Mesenchymal stem cell (in vitro differentiated cells and primary cell): ENCODE results near the gene C1RL.

Source experiments
- DNase-seq: peaks from one replicate; pipeline ENCODE4 v3.0.0-alpha.2; 2013
- H2AFZ ChIP-seq: one replicate; pipeline ENCODE4 v1.6.1; 2013; ENCODE audit warnings: low read depth, mild to moderate bottlenecking, control low read depth, inconsistent platforms, low read length, moderate library complexity
- H2AK5ac ChIP-seq: 2 replicates; pipeline ENCODE4 v1.6.1; 2013; ENCODE audit warnings: low read length, moderate library complexity, mild to moderate bottlenecking, inconsistent platforms; ENCODE audit not compliant: severe bottlenecking
- H2BK120ac ChIP-seq: one replicate; pipeline ENCODE4 v1.6.1; 2013; ENCODE audit warnings: low read depth, mild to moderate bottlenecking, inconsistent platforms, low read length, moderate library complexity
- H2BK12ac ChIP-seq, 2 experiments: one replicate each; pipeline ENCODE4 v1.6.1; 2013; ENCODE audit warnings: inconsistent platforms in 2 of 2, low read length in 2 of 2, mild to moderate bottlenecking in 2 of 2, moderate library complexity in 2 of 2, control low read depth in 1 of 2
- H2BK15ac ChIP-seq: one replicate; pipeline ENCODE4 v1.6.1; 2013; ENCODE audit warnings: mild to moderate bottlenecking, low read depth, inconsistent platforms; ENCODE audit not compliant: poor library complexity, severe bottlenecking
- H2BK5ac ChIP-seq: 2 replicates; pipeline ENCODE4 v1.6.1; 2013; ENCODE audit warnings: low read depth, mild to moderate bottlenecking, low read length, control low read depth, inconsistent platforms; ENCODE audit not compliant: poor library complexity, severe bottlenecking
- H3K14ac ChIP-seq, 2 experiments: one replicate each; pipeline ENCODE4 v1.6.1; 2013; ENCODE audit warnings: inconsistent platforms in 2 of 2, low read length in 2 of 2, control low read depth in 1 of 2, mild to moderate bottlenecking in 1 of 2, moderate library complexity in 1 of 2
- H3K18ac ChIP-seq, 2 experiments: one replicate each; pipeline ENCODE4 v1.6.1; 2013; ENCODE audit warnings: inconsistent platforms in 2 of 2, low read length in 2 of 2, control low read depth in 1 of 2, low read depth in 1 of 2, mild to moderate bottlenecking in 1 of 2
- H3K23ac ChIP-seq, 2 experiments: one replicate each; pipeline ENCODE4 v1.6.1; 2013; ENCODE audit warnings: inconsistent platforms in 2 of 2, low read length in 2 of 2, mild to moderate bottlenecking in 2 of 2, moderate library complexity in 2 of 2, control low read depth in 1 of 2
- H3K27ac ChIP-seq: 2 replicates; pipeline ENCODE4 v1.5.1; 2013; ENCODE audit warnings: mild to moderate bottlenecking, moderate library complexity, low read length, control low read depth, inconsistent platforms; ENCODE audit not compliant: poor library complexity, severe bottlenecking
- H3K27me3 ChIP-seq, 2 experiments: 2 replicates each; pipeline versions ENCODE4 v1.6.1 to v1.7.0; 2013; ENCODE audit warnings: low read length in 2 of 2, mild to moderate bottlenecking in 2 of 2, moderate library complexity in 2 of 2, control low read depth in 1 of 2, inconsistent platforms in 1 of 2; ENCODE audit not compliant: control insufficient read depth in 1 of 2, insufficient read depth in 1 of 2
- H3K36me3 ChIP-seq, 2 experiments: 2 replicates each; pipeline versions ENCODE4 v1.6.1 to v1.7.0; 2013; ENCODE audit warnings: low read length in 2 of 2, control low read depth in 1 of 2, inconsistent platforms in 1 of 2, low read depth in 1 of 2, mild to moderate bottlenecking in 1 of 2; ENCODE audit not compliant: insufficient read depth in 2 of 2, control insufficient read depth in 1 of 2
- H3K4ac ChIP-seq, 2 experiments: one replicate each; pipeline ENCODE4 v1.6.1; 2013; ENCODE audit warnings: inconsistent platforms in 2 of 2, low read length in 2 of 2, mild to moderate bottlenecking in 2 of 2, moderate library complexity in 2 of 2, control low read depth in 1 of 2, low read depth in 1 of 2
- H3K4me1 ChIP-seq: 2 replicates; pipeline ENCODE4 v1.6.1; 2013; ENCODE audit warnings: low read depth, low read length, control low read depth; ENCODE audit not compliant: control insufficient read depth, insufficient read depth
- H3K4me2 ChIP-seq: 2 replicates; pipeline ENCODE4 v1.6.1; 2013; ENCODE audit warnings: low read length, mild to moderate bottlenecking, inconsistent platforms; ENCODE audit not compliant: poor library complexity, severe bottlenecking
- H3K4me3 ChIP-seq, 2 experiments: 2 replicates each; pipeline versions ENCODE4 v1.5.1 to v1.7.0; 2013; ENCODE audit warnings: low read length in 2 of 2, mild to moderate bottlenecking in 2 of 2, control low read depth in 1 of 2, low read depth in 1 of 2; ENCODE audit not compliant: insufficient read depth in 1 of 2
- H3K79me1 ChIP-seq: replicated peaks from 2 replicates; pipeline ENCODE4 v1.6.1; 2013; ENCODE audit warnings: mild to moderate bottlenecking, control low read depth, low read length, inconsistent platforms; ENCODE audit not compliant: poor library complexity, severe bottlenecking
- H3K9ac ChIP-seq: 2 replicates; pipeline ENCODE4 v1.7.0; 2013; ENCODE audit warnings: mild to moderate bottlenecking, low read length, moderate library complexity
- H3K9me3 ChIP-seq: 2 replicates; pipeline ENCODE4 v1.7.0; 2013; ENCODE audit warnings: mild to moderate bottlenecking, low read length; ENCODE audit not compliant: control insufficient read depth
- H4K8ac ChIP-seq: one replicate; pipeline ENCODE4 v1.6.1; 2013; ENCODE audit warnings: inconsistent platforms, mild to moderate bottlenecking, low read length, moderate library complexity
- H4K91ac ChIP-seq: one replicate; pipeline ENCODE4 v1.6.1; 2013; ENCODE audit warnings: mild to moderate bottlenecking, low read length, inconsistent platforms
- WGBS: methylation state at CpG from one replicate; pipeline ENCODE4 v1.1.7; 2013; ENCODE audit warnings: mixed read lengths; 5-methylcytosine and 5-hydroxymethylcytosine counted together

C1RL gene

DNA sequence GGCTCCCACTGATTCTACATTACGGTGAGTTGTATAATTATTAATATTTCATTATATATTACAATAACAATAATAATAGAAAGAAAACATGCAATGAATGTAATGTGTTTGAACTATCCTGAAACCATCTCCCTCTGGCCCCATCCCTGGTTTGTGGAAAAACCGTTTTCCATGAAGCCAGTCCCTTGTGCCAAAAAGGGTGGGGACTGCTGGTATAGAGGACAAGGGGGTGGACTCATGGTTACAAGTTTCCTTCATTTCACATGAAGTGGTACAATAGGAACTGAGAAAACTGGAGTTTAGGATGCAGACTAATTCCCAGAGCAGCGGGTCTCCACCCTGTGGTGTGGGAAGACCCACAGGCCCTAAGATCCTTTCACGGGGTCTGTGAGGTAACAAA is 3.0 kb upstream of the C1RL start:
- Histone ChIP-seq H3K4me3 (peak overlapping the region in 1 of 2 experiments; percentile 48), H3K4ac (no peak overlapping the region), H3K4me2 (no peak overlapping the region), H3K9ac (peak overlapping the region; percentile 75), H3K36me3 (peaks cover 26 to 32% of the 10 kb centered on the region in 2 experiments), H3K18ac (no peak overlapping the region), H3K27me3 (no peaks in the 10 kb centered on the region), H2AK5ac (no peak overlapping the region), H4K91ac (no peak overlapping the region), H2BK12ac (no peak overlapping the region), H3K4me1 (peaks cover 9% of the 10 kb centered on the region), H2AFZ (no peak overlapping the region), H2BK5ac (no peak overlapping the region), H3K23ac (no peak overlapping the region), H3K27ac (no peak overlapping the region), H3K79me1 (peaks cover 12% of the 10 kb centered on the region), H3K9me3 (no peaks in the 10 kb centered on the region), H3K14ac (no peak overlapping the region), H4K8ac (no peak overlapping the region), H2BK15ac (no peak overlapping the region), H2BK120ac (no peak overlapping the region)
- 81% methylated on average over 3 of the region's 4 CpGs for WGBS
- DNase-seq: no peak

DNA sequence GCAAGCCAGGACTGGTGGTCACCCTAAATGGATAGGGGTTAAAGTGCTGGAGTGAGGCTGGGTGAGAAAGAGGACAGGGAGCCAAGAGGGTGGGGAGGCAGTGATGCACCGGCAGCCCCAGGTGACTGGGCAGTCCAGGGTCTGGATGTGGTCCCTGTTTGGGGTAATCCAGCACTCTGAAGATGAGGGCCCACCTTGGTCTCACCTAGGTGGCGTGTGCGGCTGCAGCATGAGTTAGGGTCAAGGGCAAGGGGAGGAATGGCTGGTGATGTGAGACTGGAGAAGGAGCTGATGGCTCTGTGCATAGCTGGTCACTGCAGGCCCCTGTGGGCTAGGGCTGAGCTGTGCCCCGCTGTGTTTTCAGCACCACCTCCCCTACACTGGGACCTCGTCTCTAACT is 1.6 kb upstream of the C1RL start:
- no peaks in the 10 kb centered on the region for H3K27me3 ChIP-seq
- H3K79me1 ChIP-seq: peaks cover 13% of the 10 kb centered on the region
- H3K9me3 ChIP-seq: peaks cover 3% of the 10 kb centered on the region
- no peak overlapping the region for H3K18ac ChIP-seq
- no peak overlapping the region for H2BK5ac ChIP-seq
- H3K36me3 ChIP-seq: peaks cover 15 to 27% of the 10 kb centered on the region in 2 experiments
- WGBS: 91% methylated on average over 5 of the region's 5 CpGs
- no peak for DNase-seq
- H2AFZ ChIP-seq: no peak overlapping the region
- H4K8ac ChIP-seq: no peak overlapping the region
- H2AK5ac ChIP-seq: no peak overlapping the region
- H3K4me3 ChIP-seq: no peak overlapping the region
- peak overlapping the region; percentile 57 for H2BK15ac ChIP-seq
- H3K4ac ChIP-seq: peak overlapping the region in 1 of 2 experiments; percentile 46
- H4K91ac ChIP-seq: peak overlapping the region; percentile 84
- peaks cover 9% of the 10 kb centered on the region for H3K4me1 ChIP-seq
- H3K4me2 ChIP-seq: no peak overlapping the region
- H2BK120ac ChIP-seq: no peak overlapping the region
- H3K14ac ChIP-seq: no peak overlapping the region
- H3K9ac ChIP-seq: peak overlapping the region; percentile 21
- peak overlapping the region; percentile 57 to 70 for H2BK12ac ChIP-seq
- no peak overlapping the region for H3K27ac ChIP-seq
- H3K23ac ChIP-seq: no peak overlapping the region

DNA sequence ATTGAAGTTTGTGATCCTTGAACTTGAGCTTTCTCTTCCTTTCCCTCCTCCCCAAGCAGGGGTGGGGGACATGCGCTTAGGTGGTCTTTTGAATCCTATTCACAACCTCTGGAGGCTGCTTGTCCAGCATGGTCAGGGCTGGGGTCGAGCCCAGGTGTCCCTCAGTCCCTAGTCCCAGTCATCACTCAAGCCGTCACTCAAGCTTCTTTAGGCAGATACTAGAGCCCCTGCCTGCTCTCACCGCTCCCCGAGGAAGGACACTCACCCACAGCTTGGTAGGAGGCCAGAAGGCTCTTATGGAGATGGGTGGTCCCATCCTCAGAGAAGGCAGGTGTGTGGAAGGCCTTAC is 532 bp upstream of the C1RL start:
- Histone ChIP-seq H3K27me3 (no peaks in the 10 kb centered on the region), H2BK120ac (peak overlapping the region; percentile 12), H3K9ac (peak overlapping the region; percentile 90), H3K14ac (peak overlapping the region in 1 of 2 experiments; percentile 5), H2AFZ (no peak overlapping the region), H2BK15ac (no peak overlapping the region), H3K18ac (peak overlapping the region; percentile 9 to 63), H3K23ac (no peak overlapping the region), H2BK5ac (no peak overlapping the region), H4K91ac (peak overlapping the region; percentile 12), H3K4me2 (no peak overlapping the region), H3K9me3 (peaks cover 3% of the 10 kb centered on the region), H3K4me3 (peak overlapping the region in 1 of 2 experiments; percentile 87), H3K4ac (peak overlapping the region in 1 of 2 experiments; percentile 50), H2BK12ac (peak overlapping the region; percentile 37 to 78), H3K27ac (no peak overlapping the region), H3K36me3 (peaks cover 7 to 24% of the 10 kb centered on the region in 2 experiments), H3K79me1 (peaks cover 15% of the 10 kb centered on the region), H4K8ac (peak overlapping the region; percentile 56), H3K4me1 (peaks cover 9% of the 10 kb centered on the region), H2AK5ac (peak overlapping the region; percentile 58)
- WGBS: 34% methylated on average over 3 of the region's 5 CpGs
- no peak for DNase-seq

DNA sequence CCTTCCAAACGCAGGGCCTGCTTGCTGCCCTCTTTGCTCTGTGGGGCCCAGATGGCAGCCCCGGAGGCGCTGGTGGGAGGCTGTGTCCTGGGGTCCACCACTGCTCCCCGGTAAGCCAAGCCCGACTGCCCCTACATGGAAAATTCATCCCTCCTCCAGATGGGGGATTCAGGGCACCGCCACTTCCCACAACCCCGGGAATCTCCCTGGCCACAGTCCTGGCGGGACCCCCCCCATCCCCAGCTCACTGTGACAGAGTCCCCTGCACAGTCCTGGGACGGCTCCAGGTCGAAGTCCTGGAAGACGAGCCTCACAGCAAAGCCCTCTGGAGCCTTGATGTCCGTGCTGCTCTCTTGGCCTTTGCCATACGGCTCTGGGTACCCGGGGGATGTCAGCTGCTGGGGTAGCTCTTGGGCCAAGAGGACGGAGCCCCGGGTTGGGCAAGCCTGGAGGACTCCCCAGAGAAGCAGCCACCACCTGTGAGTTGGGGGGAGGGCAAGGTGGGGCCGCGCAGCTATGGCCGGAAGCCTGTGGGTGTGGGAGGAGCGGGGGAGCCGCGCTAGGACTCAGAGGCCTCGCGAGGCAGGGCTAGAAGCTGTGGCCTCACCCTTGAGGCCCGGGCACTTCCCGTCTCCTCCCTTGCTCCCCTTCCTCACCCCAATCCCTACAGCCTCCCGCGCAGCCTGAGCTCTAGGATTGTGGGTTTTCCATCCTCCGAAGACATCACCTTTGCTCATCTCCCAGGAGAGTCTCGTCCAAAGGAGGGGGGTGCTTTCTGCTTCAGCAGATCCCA is 815 bp downstream of the C1RL start:
- peak overlapping the region; percentile 55 for H2AFZ ChIP-seq
- peak overlapping the region; percentile 74 for H4K8ac ChIP-seq
- H3K4ac ChIP-seq: peak overlapping the region; percentile 64 to 76
- peak overlapping the region; percentile 71 for H2AK5ac ChIP-seq
- peak overlapping the region; percentile 66 to 87 for H3K4me3 ChIP-seq
- peak overlapping the region in 1 of 2 experiments; percentile 89 for H3K23ac ChIP-seq
- H2BK15ac ChIP-seq: peak overlapping the region; percentile 55
- peak overlapping the region; percentile 79 for H3K27ac ChIP-seq
- peak overlapping the region; percentile 91 for H4K91ac ChIP-seq
- no peak overlapping the region for H2BK5ac ChIP-seq
- peak; percentile 70 for DNase-seq
- no peaks in the 10 kb centered on the region for H3K27me3 ChIP-seq
- peak overlapping the region; percentile 55 to 92 for H3K18ac ChIP-seq
- H2BK12ac ChIP-seq: peak overlapping the region in 1 of 2 experiments; percentile 70
- 33% methylated on average over 24 of the region's 30 CpGs for WGBS
- peak overlapping the region in 1 of 2 experiments; percentile 92 for H3K14ac ChIP-seq
- peaks cover 20% of the 10 kb centered on the region for H3K79me1 ChIP-seq
- peak overlapping the region; percentile 65 for H2BK120ac ChIP-seq
- peaks cover 10% of the 10 kb centered on the region for H3K4me1 ChIP-seq
- H3K4me2 ChIP-seq: peak overlapping the region; percentile 79
- H3K36me3 ChIP-seq: peaks cover 6 to 31% of the 10 kb centered on the region in 2 experiments
- peaks cover 3% of the 10 kb centered on the region for H3K9me3 ChIP-seq
- peak overlapping the region; percentile 90 for H3K9ac ChIP-seq
